NCI-H69 (cell line): ENCODE measurements around the gene LCE3D.
"Not testable (repeated sequence)": the region's sequence is repeated elsewhere in the genome, so short reads cannot be mapped to it uniquely, and the experiment has no call there.

ENCODE experiments used
- DNase-seq: peaks from one replicate; lab custom pipeline; 2025; lab: John Stamatoyannopoulos, UW

LCE3D gene, protein sequence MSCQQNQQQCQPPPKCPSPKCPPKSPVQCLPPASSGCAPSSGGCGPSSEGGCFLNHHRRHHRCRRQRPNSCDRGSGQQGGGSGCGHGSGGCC

DNA sequence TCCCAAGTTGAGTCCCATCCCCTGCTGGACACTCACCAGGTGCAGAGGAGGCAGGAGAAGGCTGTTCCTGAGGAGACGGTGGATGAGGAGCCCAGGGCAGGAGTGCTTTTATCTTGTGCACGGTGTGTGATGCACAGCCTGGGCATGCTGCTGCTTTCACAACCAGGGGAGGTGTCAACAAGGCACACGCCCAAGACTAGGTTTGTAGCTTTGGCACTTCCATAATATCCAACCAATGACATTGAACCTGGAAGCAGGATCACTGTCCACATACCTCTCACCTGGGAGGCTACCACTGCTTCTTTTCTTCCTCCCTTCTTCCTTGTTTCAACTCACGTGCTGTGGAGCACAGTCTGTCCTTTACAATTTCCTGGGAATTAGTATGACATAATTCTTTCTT is at the start of gene LCE3D:
LCE3D (minus strand) TSS at position 84 of the 400 bp plus-strand sequence. CDS start 580 bp downstream, outside the sequence.
- no peak for DNase-seq

DNA sequence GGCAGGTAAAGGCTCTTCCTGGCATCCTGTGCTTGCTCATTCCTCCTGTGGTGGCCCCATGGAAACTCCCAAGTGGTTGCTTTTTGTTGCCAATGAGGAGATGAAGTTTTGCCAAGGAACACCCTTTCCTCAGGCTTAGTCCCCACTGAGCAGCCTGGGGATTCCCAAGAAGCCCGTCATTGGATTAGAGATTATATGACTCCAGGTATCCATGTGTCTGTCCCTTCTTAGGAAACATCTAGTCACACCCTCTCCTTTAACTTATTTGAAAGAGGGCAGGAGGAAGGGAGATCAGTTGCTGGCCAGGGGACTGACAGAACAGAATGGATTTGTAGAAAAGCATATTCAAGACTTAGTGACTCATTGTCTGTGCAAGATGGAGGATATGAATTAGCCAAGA is 46.4 kb upstream of the LCE3D start:
- DNase-seq = no peak

DNA sequence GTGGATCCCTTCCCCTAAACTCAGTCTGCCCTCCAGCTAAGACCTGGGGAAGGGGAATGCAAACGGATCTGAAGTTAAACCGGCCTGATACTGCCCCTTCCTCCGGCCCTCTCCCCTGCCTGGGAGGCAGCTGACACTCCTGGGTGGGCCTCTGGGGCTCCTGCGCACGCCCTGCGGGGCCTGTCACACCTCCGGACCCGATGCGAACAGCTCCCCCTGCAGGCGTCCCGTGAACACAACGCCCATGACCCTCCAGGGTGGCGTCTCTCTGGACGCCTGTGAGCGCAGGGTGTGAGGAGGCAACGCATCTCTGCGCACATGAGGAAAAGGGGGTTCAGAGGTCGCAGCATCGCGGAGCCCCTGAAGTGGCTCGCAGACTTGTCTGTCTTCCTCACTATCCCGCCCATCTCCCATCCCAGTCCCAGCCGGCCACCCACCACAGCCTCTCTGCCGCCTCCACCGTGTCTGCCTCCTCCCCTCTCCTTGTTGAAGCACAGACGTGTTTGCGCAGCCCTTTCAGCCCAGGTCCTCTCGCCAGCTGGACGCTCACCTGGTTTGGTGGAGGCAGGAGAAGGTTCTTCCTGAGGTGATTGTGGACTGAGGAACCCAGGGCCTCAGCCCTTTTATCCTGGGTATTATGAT is 43.0 kb upstream of the LCE3D start:
- peak; percentile 9 for DNase-seq

DNA sequence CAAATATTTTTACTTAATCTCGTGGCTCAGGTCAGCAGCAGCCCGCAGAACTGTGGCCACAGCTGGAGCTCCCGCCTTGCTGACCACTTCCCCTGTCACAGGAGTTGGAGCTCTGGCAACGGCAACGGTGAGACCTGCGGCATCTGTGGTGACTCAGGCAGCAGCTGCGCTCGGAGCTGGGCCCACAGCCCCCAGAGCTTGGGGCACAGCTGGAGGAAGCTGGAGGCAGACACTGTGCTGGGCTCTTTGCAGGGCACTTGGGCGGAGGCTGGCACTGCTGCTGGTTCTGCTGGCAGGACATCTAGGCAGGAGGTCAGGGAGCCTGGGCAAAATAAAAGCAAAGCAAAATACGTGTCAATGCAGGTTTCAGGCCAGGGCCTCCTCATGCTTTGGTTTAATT is 42.5 kb upstream of the LCE3D start, which contains the start of gene LCE3A:
LCE3A (minus strand) TSS at position 301 of the 400 bp plus-strand sequence; CDS start at position 301, 0 bp downstream.
- no peak for DNase-seq

DNA sequence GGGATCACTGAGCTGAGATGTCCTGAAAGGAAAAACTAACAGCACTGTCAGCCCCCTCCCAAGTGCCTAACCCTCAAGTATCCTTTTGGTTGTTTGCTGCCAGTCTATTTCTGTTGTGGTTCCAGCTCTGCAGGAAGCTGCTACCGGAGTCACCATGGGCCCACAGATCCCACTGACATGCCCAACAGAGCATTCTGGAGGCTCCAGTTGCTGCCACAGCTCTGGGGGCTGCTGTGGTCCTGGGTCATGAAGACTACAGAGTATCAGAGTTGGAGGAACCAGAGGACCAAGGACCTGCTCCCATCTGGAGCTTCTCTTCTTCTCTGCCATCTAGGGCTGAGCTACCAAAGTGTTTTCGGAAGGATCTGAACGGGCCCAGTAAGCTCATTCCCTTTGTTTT is 41.7 kb upstream of the LCE3D start:
- no peak for DNase-seq

DNA sequence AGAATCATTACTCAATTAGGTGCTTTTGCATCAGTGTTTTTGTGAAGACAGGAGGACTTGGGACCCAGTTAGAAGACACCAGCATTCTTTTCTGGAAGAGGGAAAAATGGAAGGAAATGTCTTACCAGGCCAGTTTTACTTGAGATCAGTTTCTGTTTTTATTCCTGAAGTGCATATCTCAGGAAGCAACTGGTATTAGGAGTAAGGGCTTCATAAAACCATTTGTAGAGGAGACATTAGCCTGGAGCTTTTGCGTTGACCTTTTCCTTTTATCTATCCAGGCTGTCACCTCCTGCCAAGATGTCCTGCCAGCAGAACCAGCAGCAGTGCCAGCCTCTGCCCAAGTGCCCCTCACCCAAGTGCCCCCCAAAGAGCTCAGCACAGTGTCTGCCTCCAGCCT is 33.2 kb upstream of the LCE3D start, which contains the start of gene LCE3B:
LCE3B (plus strand) TSS at position 301 of the 400 bp plus-strand sequence; CDS start at position 301, 0 bp downstream.
- no peak for DNase-seq

DNA sequence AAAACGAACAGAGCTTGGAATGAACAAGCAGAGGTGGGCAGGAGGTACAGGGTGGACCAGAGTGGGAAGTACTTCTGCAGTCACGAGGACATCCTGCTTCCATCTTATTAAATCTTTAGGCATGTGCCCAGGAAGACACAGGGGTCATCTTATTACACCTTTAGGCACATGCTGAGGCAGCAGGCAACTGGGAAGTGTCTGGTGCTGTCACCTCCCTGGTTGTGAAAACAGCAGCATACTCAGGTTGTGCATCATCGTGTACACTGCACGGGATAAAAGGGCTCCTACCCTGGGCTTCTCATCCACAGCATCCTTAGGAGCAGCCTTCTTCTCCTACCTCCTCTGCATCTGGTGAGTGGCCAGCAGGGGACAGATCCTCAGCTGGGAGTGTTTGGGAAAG is 19.6 kb upstream of the LCE3D start, which contains the start of gene LCE3C:
LCE3C (plus strand) TSS at position 301 of the 400 bp plus-strand sequence. CDS start 498 bp downstream, outside the sequence.
- DNase-seq = no peak

DNA sequence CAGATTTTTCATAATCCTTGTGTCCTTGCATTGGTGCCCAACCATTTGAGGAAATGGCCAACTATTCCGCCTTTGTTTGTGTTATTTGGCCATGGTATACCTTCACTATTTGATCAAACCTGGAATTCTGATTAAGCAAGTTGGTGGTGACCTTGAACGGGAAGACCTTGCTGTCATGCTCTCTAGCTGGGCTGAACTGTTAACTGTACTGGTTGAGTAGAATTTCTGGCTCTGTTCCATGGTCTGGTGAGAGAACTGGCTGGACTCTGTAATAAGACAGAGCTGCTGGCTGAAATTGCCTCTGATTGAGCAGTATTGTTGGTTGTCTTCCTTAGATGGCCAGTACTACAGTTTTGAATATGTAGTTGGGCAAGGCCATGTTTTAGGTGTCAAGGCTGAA is 16.7 kb upstream of the LCE3D start:
- no peak for DNase-seq

DNA sequence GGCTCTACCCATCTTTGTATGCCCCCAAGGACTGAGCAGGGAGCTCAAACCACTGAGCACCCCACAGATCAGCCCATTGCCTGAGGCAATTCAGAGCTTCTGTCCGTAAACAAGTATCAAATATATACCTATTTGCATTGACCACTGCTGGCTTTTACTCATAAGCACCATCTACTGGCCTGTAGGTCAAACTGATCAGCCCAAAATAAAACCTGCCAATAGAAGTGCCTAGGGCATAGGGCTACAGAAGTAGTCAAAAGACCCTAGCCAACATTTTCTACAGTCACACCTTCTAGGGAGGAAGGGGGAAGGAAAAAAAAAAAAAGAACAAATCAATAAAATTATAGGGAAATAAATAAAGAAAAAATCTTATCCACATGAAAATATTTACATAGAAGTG is 5.3 kb upstream of the LCE3D start:
- DNase-seq = no peak

DNA sequence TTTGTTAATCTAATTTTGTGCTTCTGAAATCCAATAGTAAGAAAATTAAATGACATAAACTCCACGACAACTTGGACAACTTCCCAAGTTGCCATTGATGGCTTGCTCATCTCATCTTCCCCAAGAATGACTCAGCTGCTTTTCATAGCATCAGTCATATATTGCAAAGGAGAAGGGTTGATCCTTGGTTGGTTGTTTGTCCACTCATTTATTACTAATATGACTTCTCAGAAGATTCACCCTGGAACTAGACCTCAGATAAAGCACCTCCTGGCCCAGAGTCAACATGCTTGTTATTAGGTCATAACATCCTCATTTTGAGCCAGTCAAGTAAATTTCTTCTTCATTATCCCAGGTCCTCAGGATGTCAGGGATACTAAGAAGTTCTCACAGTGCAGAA is 2.3 kb upstream of the LCE3D start:
- no peak for DNase-seq

DNA sequence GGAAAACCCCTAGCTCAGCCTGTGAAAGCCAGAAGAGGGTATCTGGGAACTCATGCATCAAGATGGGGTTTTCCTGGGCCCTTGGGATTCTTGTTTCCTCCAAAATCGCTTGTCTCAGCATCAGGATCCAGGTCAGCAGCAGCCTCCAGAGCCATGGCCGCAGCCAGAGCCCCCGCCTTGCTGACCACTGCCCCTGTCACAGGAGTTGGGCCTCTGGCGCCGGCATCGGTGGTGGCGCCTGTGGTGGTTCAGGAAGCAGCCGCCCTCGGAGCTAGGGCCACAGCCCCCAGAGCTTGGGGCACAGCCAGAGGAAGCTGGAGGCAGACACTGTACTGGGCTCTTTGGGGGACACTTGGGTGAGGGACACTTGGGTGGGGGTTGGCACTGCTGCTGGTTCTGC is 790 bp downstream of the LCE3D start:
- not testable (repeated sequence) for DNase-seq

DNA sequence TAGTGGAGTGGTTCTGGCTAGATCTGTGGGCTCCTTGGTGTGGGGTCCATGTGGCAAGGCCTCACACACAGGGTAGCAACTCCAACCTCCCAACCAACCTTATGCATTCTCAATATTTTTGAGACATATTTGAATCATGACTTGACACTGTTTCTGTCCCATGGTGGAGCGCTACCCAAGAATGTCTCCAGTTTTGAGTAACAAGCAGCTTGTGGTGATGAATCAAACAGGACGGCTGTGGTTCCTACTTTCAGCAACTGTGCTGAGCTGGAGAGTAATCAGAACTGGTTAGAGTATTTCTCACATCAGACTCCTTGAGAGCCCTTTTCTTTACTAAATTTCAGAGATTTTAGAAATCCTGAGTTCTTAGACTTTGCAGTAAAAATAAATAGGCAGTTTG is 3.1 kb downstream of the LCE3D start:
- no peak for DNase-seq

DNA sequence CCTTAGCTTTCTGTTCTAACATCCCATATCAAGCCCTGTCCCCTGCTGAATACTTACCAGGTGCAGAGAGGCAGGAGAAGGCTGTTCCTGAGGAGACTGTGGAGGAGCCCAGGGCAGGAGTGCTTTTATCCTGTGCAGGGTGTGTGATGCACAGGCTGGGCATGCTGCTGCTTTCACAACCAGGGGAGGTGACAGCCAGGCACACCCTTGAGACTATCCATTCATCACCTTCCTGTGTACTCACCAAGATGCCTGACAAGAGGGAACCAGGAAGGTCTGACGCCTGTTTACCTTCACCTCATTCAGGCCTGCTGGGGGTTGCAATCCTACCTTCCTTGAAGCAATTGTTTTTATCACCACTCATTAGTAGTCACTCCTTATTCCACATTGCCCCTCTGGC is 13.6 kb downstream of the LCE3D start, which contains the start of gene LCE3E:
LCE3E (minus strand) TSS at position 100 of the 400 bp plus-strand sequence. CDS start 572 bp downstream, outside the sequence.
- no peak for DNase-seq

DNA sequence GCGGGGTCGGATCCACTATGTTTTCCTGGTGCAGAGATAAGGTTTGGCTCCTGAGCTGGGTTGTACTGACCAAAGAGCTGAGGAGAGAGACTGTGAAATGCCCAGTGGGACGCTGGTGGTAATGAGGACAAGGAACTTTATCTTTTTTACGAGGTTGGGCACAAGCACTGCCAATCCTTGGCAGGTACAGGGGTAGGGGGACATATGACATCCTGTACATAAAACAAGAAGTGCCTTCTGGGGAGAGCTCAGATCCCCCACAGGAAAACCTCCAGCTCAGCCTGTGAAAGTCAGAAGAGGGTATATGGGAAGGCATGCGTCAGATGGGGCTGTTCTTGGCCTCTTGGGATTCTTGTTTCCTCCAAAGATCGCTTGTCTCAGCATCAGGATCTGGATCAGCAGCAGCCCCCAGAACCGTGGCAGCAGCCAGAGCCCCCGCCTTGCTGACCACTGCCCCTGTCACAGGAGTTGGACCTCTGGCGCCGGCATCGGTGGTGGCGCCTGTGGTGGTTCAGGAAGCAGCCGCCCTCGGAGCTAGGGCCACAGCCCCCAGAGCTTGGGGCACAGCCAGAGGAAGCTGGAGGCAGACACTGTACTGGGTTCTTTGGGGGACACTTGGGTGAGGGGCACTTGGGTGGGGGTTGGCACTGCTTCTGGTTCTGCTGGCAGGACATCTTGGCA is 14.6 kb downstream of the LCE3D start:
- no peak for DNase-seq

DNA sequence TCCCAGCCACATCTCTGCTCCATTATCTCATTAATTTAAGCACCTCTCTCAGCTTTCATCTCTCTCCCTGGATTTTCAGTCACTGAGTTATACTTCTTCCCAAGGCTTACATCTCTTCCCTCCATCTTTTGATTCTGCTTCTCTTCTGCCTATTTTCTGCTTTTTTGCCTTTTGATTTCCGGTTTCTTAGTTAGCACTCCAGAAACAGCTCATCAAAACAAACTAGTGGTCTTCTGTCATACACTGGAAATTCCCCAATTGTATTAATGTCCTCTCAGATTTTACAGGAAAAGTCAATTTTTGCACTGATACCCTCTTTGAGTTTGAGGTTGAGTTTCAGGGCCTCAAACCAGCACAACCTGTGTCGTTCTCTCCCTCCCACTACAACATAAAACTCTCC is 15.2 kb downstream of the LCE3D start:
- DNase-seq = no peak

DNA sequence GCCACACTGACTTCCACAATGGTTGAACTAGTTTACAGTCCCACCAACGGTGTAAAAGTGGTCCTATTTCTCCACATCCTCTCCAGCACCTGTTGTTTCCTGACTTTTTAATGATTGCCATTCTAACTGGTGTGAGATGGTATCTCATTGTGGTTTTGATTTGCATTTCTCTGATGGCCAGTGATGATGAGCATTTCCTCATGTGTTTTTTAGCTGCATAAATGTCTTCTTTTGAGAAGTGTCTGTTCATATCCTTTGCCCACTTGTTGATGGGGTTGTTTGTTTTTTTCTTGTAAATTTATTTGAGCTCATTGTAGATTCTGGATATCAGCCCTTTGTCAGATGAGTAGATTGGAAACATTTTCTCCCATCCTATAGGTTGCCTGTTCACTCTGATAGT is 32.0 kb downstream of the LCE3D start:
- not testable (repeated sequence) for DNase-seq

DNA sequence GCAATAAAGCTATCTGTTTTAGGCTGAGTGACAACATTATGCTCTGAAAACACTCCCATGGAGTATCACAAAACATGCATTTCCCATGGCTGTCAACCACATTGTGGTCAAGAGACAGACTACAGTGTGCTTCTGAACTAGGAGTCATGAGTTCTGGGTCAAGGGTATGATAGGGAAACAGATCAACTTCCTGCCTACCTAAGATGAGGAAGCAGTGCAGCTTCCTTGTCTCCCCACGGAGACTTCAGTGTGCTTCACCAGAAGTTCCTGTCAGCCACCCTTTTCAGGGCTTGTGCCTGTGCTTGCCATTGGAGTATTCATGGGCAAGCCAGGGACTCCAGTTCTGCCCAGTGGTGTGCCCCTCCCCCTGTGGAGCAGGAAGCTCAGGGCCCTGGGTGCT is 33.6 kb downstream of the LCE3D start:
- DNase-seq = no peak

DNA sequence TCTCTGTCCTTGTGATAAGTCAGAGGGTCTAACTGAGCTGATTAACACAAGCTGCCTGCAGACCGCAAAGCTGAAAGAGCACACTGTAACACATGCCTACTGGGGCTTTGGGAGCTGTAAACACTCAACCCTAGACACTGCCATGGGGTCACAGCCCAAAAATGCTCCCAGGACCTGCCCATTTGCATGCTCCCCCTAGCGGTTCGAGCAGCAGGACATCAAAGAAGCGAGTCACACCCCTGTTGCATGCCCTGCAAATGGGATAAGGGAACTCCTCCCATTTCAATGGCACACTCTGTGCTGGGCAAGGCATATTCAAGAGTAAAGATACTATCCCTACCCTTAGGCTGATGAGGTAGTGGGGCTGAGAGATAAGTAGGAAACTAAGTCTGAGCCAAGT is 36.5 kb downstream of the LCE3D start:
- no peak for DNase-seq

DNA sequence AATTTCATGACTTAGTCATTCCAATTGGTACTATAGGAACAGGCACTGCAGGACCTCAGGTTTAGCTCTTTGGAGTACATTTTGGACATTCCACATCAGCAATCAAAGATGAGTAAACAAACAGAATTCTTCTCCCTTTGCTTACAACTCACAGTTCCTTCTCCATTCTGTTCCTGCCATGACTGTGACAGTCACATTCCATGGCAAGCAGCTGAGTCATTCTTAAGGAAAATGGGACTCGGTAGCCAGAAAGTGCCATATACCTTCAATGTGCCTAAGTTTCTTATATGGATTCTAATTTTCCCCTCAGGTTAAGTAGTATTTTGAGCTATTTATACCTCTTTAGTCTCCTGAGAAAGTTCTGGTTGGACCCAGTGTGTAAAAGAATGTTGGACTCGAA is 40.4 kb downstream of the LCE3D start:
- no peak for DNase-seq

DNA sequence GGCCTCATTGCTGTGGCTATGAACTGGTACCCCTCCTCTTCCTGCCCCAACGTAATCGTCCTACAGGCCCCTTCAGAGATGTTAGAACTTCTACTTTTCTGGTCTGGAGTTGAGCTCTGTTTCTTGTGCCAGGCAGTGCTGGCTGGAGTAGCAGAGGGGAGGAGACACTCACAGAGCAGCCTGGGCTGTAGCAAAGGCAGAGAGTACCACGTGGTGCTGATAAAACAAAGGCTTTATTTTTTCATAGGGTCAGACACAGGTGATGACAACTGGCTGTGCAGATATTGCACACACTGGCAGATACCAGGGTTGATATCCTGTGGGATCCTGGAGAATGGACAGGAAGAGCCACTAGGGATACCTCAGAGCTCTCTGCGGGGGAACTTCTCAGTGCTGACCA is 42.8 kb downstream of the LCE3D start:
- DNase-seq = no peak

DNA sequence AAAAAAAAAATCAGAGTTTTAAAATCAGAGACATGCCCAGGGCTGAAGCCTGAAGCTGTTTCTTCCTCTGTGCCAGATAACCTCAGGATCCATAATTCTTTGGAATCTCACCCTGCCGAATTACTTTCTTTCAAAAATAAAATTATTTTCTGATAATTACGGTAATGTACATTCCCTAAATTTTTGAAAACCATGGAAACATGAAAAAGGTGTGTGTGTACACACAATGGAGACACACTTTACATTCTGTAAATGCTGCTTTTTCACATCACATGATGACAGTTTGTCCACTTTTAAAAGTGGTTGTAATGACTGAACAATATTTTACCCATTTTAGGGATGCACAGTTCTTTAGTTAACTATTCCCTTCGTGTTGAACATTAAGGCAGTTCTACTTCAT is 44.5 kb downstream of the LCE3D start:
- DNase-seq = no peak

DNA sequence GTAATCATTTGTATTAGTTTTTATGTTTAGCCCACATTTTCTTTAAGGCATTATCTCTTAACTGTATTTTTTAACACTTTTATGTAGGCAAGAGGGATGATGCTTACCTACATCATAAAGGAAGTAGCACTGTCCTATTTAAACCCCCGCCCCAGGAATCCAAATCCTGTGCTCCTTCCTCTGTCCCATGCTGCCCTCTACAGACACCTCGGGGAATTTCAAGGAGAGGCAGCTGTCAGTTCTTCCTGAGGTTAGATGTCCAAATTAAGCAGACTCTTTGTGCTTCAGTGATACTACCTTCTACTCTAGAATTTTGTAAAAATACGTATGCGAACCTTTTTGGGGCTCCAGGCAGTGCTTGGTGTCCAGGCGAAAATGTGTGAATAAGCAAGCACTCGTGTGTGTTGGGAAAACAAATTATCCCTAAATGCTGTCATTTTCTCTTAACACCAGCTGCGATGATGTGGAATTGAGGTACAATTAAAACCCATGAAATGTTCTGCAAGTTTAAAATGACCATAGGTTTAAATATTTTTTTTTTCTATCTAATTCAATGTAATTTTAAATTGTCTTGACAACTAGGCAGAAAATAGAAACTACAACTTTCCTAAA is 46.9 kb downstream of the LCE3D start:
- peak; percentile 45 for DNase-seq
